GM21529 (cell line): ENCODE results near the gene C6orf47.
"Not testable (repeated sequence)": the region's sequence is repeated elsewhere in the genome, so short reads cannot be mapped to it uniquely, and the experiment has no call there.

ENCODE experiments used
- ATAC-seq: cut with Tn5 transposase; IDR thresholded peaks from one replicate; pipeline ENCODE4 v1.9.1; 2021; ENCODE audit not compliant: unreplicated experiment

The C6orf47 gene

DNA sequence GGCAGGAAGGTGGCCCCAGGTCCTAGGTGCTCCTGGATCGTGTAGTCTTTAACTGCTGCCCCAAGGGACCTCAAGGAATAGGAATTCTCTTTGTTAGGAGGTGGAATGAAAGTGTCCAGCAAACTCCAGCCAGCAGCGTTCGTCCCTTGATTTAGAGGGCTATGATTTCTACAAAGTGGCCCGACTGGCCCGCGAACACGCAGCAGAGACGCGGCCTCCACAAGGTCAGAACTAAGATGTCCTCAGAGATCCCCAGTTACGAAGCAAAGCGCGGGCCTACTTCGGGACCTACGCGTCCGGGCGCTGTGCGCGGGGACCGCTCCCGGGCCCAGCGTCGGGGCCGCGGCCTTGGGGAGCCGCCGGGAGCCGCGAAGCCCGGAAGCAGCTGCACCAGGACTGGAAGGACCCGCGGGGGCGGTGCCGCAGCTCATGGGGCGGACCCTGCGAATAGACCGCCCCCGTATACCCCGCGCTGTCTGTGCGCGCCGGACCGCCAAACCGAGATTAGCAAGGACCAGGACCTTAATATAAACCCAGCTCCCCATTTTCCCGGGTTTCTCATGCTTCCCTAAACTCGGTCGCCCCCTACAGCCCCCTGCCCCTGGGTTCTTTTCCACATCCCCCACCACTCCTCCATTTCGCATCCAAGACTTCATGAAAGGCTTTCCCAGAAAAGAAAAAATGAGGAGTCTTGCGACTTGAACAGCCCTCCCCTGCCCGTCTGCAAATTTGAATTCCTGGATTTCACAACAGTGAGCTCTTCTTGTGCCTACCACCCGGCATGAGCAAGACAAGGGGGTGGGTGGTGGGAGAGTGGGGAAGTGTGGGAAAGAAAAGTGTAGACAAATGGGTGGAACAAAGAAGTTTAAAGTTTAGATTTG is at the start of gene C6orf47:
C6orf47 (minus strand) TSS at position 398 of the 881 bp plus-strand sequence. CDS start 831 bp downstream, outside the sequence.
- peak; percentile 49 for ATAC-seq

DNA sequence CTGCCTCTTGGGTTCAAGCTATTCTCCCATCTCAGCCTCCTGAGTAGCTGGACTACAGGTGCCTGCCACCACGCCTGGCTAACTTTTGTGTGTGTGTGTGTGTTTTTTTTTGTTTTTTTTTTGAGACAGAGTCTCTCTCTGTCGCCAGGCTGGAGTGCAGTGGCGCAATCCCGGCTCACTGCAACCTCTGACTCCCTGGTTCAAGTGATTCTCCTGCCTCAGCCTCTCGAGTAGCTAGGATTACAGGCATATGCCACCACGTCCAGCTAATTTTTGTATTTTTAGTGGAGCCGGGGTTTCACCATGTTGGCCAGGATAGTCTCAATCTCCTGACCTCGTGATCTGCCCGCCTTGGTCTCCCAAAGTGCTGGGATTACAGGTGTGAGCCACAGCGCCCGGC is 48.6 kb upstream of the C6orf47 start:
- not testable (repeated sequence) for ATAC-seq

- no peak for ATAC-seq
Observed at GRCh38 chr6:31708224-31708623, 47.6 kb upstream of the C6orf47 start.

GRCh38 chr6:31707701-31708100 is 47.1 kb upstream of the C6orf47 start:
- no peak for ATAC-seq

DNA sequence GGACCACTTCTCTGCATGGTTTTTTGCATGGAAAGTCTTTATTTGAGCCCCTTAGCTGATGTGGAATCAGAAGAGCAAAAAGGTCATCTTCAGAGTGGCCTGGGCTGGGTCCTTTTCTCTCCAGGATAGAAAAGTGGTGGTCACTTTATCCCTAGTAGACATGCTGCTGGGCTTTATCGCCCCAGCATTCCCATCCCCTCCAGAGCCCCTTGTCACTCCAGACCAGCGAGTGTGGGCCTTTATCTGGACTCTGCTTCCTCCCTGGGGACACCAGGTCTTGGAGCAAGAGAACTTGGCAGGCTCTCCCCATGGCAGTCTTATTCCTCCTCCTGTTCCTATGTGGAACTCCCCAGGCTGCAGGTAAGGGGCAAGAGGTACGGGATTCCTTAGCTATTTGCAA is 46.0 kb upstream of the C6orf47 start, which contains the start of gene LY6G6F:
LY6G6F (plus strand) TSS at position 268 of the 400 bp plus-strand sequence; CDS start at position 309, 41 bp downstream.
- no peak for ATAC-seq

GRCh38 chr6:31705931-31706330 is 45.4 kb upstream of the C6orf47 start:
- ATAC-seq = no peak

DNA sequence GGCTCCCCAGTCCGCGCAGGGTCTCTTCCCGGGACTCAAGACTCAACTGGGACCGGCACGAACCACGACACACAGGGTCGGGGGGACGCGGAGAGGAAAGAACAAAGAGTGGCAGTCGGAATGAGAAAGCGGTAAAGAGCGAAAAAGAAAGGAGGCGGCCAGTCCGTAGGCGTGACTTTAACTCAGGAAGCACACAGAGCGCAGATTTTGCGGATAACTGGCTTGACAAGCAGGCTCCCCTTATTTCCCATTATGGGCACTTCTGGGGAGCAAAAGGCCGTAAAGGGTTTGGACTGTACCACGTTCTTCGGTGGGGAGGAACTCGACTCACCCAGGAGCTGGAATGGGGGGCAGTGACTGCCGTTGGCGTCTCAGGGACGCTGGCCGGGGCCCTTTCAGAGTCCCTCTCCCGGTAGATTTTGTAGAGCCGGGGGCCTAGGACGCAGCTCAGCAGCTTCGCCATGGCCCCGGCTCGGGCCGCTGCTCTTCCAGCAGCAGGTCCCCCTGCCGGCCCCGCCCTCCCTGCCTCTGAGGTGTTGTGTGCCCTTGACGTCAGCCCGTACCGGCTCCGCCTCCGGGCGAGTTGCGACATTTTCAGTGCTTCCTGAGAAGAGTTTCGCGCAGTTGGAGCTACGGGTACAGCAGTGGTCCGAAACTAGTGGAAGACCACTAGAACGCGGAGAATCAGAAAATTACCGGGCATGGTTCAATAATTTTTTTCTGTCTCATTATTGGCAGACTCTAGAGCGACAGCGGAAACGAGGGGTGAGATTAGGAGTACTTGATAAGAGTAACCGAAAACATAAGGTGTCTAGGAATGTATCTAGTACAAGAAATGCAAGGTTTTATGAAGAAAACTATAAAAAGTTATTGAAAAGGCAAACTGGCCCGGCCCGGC is 42.5 kb upstream of the C6orf47 start, which contains the start of gene ABHD16A:
ABHD16A (minus strand) TSS at position 506 of the 898 bp plus-strand sequence; CDS start at position 463, 43 bp downstream.
- ATAC-seq = peak; percentile 91

- no peak for ATAC-seq
Observed at GRCh38 chr6:31702405-31702818, 41.8 kb upstream of the C6orf47 start.

GRCh38 chr6:31701666-31702404 is 41.3 kb upstream of the C6orf47 start:
- no peak for ATAC-seq

DNA sequence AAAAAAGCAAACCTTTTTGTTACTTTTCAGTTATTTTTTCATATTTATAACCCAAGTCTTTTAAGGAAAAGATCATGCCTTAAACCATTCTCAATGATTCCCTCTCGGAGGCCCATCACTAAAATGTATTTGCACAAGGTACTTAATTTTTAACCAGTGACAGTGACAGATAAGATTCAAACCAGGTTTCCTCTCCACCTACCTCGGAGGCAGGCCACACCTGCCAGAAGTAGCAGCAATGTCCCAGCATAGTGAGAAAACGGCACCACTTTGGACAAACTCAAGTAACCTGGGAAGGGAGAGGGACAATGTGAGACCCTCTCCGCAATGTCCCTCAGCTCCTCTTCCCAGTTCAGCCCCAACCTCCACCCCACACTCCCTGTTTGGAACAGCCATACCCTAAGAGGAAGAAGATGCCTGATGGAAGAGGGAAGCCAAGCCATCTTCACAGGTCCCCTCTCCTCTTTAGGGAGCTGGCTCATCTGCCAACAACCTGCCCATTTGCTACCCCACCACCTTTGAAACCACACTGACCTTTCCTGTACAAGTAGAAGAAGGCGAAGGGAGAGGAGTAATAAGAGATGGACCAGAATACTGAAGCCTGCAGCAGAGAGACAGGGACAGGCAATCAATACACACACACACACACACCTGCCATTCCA is 40.3 kb upstream of the C6orf47 start:
- no peak for ATAC-seq

DNA sequence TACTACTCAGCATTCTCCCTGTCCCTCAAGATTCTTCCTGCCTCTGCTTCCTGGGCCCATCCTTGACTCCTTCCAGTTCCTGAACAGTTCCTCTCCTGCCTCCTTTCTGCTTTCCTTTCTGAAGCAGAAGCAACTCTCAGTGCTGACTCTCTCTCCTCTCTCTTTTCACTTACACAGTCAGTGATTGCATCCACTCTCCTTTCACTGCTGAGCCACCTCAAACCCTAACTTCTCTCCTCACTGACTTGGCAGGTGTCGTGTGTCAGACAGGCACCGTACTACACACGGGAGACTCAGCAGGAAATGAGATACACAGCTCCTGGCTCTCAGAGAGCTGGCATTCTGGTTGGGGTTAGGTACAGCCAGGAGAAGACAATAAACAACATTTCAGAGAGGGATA is 37.0 kb upstream of the C6orf47 start:
- no peak for ATAC-seq

- ATAC-seq = no peak
Observed at GRCh38 chr6:31693535-31693934, 33.0 kb upstream of the C6orf47 start.

DNA sequence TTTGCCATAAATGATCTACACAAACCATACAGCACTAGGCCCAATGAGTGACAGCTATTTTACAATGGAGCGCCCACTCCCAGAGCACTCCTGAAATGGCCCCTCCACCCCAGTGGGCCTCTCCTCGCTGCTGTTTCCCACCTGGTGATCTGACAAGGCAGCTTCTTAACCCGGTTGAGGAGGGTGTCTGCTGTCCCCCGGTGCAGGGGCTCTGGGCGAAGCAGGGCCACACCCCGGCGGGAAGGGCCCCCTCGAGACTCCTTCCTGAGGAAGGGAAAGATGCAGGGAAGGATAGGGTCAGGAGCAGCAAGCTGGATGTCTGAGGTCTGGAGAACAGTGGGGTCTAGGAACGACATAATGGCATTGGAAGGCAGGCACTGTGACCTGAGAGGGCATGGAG is 32.3 kb upstream of the C6orf47 start:
- no peak for ATAC-seq

DNA sequence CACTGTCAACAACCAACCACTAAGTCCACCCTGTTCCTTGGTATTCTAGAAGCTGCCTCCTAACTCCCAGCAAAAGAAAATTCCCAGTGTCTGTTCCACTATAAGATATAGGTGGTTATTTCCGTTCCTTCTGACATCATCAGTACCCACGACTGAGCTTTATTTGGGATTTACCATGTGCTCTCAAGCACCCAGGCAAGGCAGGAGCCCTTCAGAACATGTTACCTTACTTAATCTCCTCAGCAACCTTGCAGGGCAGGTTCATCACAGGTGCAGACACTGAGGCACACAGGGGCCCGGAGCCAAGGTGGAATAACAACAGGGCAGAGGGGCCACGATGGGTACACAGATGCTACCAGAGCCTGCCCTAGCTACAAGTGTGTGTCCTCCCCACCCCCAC is 31.8 kb upstream of the C6orf47 start:
- ATAC-seq = no peak

DNA sequence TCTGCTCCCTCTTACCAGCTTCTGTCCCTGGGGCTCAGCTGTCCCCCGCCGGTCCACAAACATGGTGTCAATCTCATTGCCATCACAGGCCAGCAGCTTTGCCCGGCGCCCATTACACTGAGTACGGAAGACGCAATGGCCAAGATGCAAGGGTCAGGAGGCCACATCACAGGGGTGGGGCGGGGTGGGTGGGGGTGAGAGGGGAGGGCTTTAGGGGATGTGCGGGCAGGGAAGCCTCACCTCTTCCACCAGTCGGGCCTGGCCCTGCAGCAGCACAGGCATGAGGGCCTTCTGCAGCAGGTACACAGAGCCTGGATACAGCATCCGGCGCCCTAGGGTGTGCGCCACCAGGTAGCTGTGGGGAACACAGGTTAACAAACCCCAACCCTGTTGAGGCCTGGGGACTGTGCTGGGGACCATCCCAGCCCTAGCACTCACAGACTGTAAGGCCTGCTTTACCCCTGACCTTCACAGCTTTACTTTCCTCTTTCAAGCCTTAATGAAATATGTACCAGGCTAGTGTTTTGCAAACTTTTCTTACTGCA is 31.1 kb upstream of the C6orf47 start:
- no peak for ATAC-seq

GRCh38 chr6:31691078-31691463 is 30.5 kb upstream of the C6orf47 start:
- no peak for ATAC-seq

DNA sequence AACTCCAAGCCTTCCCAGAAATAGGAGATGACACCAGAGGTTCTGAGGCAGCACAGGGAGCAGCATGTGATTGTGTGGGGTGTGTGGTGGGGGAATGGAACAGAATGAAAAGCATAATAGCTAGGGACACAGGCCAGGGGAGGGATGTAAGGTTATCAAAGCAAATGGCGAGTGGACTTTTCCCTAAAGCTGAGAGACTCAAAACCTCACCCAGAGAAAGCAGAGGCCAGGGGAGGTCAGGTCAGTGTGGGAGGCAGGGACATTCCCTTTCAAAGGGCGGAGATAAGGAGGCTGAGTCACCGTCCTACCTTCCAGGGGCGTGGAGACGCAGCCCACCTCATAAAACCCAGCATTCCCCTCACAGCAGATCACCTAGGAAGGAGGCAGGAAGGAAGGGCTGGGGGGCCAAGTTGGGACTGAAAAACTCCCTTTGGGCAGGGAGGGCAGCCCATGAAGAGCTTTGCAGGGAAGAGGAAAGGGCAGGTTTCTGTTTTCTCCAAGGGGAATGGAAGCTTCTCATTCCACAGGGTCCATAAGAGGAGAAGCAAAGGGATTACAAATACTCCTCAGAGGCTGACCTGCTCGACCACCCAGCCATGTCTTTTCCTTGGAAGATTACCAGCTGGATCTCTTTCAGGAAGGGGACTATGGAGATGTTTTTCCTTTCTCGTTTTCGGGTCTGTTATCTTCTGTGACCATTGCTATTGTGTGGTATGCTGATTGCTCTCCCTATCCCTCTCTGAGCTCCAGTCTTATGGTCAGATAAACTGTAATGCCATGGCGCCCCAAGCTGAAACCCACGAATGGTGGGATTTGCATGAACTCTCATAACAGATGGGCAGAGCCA is 29.9 kb upstream of the C6orf47 start:
- no peak for ATAC-seq

DNA sequence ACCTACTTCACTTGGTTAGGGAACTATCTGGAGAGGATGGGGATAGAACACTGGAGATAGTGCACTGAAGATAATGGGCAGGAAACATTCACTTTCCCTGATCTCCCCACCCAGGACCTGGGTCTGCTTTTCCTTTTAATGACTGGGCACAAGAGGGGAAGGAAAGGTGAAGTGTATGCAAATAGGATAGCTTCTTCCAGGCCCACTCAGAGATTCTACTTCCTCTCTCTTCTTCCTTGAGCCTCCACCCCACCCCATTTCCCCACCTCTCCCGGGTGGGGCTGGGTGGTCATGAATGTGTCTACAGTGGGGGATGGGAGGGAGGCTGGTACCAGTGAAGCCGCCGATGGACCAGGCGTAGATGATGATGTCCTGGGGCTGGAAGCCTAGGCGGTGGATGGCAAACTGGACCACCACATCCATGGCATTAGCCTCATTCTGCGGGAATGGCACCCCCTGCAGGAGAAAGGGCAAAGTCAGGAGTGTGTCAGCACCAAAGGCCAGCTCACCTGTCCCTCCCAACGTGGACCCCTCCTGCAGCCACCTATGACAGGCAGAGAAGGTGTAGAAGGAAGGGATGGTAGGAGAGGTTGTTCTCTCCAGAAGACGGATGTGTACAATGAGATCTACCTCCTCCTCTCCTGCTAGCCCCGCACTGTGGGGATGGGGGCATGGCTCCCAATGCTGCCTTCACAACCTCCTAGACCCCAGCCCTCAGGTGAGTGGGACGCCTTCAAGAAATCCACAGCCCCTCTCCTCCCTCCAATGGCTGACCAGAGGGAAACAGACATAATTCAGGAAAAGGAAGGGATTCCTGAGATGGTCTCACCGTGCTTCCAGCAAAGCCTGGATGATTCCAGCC is 28.9 kb upstream of the C6orf47 start:
- ATAC-seq = no peak
